Vagina (tissue), 2 donors: Measurements from ENCODE around the gene NUP153.

Experiments used
- CTCF ChIP-seq, 3 experiments: fragments of 450-650 bp in 2 of 3; fragments of 200-600 bp in 1 of 3; sonication (generic) in 1 of 3; IDR thresholded peaks; one replicate each; pipeline ENCODE4 v1.5.1; 2017 to 2019; ENCODE audit warnings: antibody characterized with exemption in 3 of 3, mild to moderate bottlenecking in 2 of 3, moderate library complexity in 2 of 3
- POLR2A ChIP-seq, 2 donors: fragments of 450-650 bp; IDR thresholded peaks; one replicate each; pipeline ENCODE4 v1.6.1; 2017; ENCODE audit warnings: antibody characterized with exemption in 2 of 2, mild to moderate bottlenecking in 2 of 2, moderate library complexity in 2 of 2

GRCh38 chr6:17601386-17601703 is 105.4 kb downstream of the NUP153 start:
- TF ChIP-seq CTCF (IDR thresholded peaks at IDR 0.05) (no peak), POLR2A (IDR thresholded peaks at IDR 0.05) (no peak)
